SK-N-MC (cell line): ENCODE results near the gene USP28.

Experiments
- EZH2 ChIP-seq: fragments of 200-600 bp; sonication (generic); IDR thresholded peaks from one replicate; pipeline ENCODE4 v1.6.1; 2017; ENCODE audit warnings: antibody characterized with exemption
- FOXP2 ChIP-seq: optimal IDR thresholded peaks from 2 replicates; pipeline ENCODE3; 2011; ENCODE audit warnings: mild to moderate bottlenecking, moderate library complexity; ENCODE audit not compliant: insufficient read depth; ENCODE audit errors: extremely low read length, control extremely low read depth

DNA sequence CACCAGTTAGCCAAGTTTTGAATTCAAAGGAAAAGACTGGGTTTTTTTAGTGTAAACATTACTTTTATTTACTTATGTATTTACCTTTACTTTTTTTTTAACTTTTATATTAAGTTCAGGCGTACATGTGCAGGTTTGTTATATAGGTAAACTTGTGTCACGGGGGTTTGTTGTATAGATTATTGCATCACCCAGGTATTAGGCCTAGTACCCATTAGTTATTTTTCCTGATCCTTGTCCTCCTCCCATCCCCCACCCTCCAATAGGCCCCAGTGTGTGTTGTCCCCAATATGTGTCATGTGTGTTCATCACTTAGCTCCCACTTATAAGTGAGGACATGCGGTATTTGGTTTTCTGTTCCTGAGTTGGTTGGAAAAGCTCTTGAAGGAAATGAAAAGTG lies 122.4 kb downstream of the USP28 start:
- no peak for TF ChIP-seq EZH2
- no peak for TF ChIP-seq FOXP2
